Fibroblast of the aortic adventitia (primary cell): Measurements from ENCODE around the gene GRIA1. TPM values are rescaled to one million over a fixed set of nuclear protein-coding genes. Genes with fewer than 3 reads are reported as not detected.

Experiments
- DNase-seq: peaks from one replicate; pipeline ENCODE4 v3.0.0-alpha.2; 2010; ENCODE audit warnings: low read depth
- H3K4me3 ChIP-seq: 2 replicates; pipeline ENCODE4 v1.5.1; 2011; ENCODE audit warnings: low read depth, mild to moderate bottlenecking, control low read depth, low read length, moderate library complexity
- CTCF ChIP-seq: IDR thresholded peaks from 2 replicates; pipeline ENCODE4 v1.5.1; 2011; ENCODE audit warnings: mild to moderate bottlenecking, low read length, control low read depth, inconsistent platforms; ENCODE audit not compliant: insufficient read depth
- total RNA-seq: library from RNA; depleted of rRNA; stranded (reverse); fragments of >200 nt; gene quantifications from 2 replicates; pipeline ENCODE4 v1.2.3, GENCODE V29; 2012; ENCODE audit warnings: low replicate concordance

The GRIA1 gene
- total RNA-seq, 1 donor: 1.2 TPM

GRCh38 chr5:153572411-153573145, 82.1 kb downstream of the GRIA1 start:
- DNase-seq: no peak
- TF ChIP-seq CTCF: no peak
- H3K4me3 ChIP-seq: no peak overlapping the region

- DNase-seq: no peak
These were observed 83.0 kb downstream of the GRIA1 start for GRCh38 chr5:153573326-153574033.

DNA sequence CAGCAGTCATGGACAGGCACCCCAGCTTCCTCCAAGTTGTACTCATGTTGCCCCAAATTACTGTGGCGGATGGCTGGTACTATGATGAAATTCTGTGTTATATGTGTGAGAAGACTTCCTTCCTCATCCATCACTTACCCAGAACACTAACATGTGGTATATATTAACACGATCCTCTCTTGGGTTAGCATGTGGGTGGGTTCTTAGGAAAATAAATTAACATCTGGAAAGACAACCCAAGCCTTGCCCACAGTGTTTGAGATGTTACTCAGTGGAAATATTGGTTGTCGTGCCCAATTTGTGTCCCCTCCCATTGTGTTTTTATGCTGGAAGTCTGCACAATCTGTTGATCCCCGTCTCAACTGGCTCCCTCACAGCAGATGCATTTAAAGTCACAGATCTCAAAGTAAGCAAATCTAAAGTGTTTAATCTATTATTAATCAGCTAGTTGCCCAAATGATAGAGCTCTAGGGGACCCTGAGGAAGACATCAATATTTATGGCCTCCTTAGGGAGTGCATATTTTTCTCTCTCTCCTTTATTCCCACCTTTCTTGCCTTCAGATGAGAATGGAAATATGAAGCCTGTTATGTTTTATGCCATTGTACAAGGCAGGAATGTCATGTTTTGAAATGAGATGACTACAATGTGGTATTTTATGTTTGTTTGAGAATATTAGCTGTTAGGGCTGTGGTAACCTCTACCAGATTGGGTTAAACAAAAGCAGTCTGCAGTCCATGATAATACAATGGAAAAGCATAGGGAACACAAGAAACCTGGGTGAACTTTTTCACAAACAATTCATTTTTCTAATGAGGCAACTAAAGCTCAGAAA, 93.9 kb downstream of the GRIA1 start:
- TF ChIP-seq CTCF: no peak
- DNase-seq: no peak
- no peak overlapping the region for H3K4me3 ChIP-seq

More at GRCh38 chr5:153573326-153574033, 83.0 kb downstream of the GRIA1 start:
- TF ChIP-seq CTCF: no peak
- H3K4me3 ChIP-seq: no peak overlapping the region

GRCh38 chr5:153584960-153585359, 94.5 kb downstream of the GRIA1 start:
- TF ChIP-seq CTCF: no peak
- no peak for DNase-seq
- no peak overlapping the region for H3K4me3 ChIP-seq

GRCh38 chr5:153585622-153586277, 95.3 kb downstream of the GRIA1 start:
- DNase-seq: no peak
- TF ChIP-seq CTCF: no peak
- no peak overlapping the region for H3K4me3 ChIP-seq

- DNase-seq: no peak
- no peak overlapping the region for H3K4me3 ChIP-seq
- TF ChIP-seq CTCF: no peak
These were observed 101.6 kb downstream of the GRIA1 start for GRCh38 chr5:153592081-153592480.
